GM19395 (cell line): ENCODE data around the gene ADGRF5.

Source experiments
- ATAC-seq: cut with Tn5 transposase; IDR thresholded peaks from one replicate; pipeline ENCODE4 v1.9.1; 2021; ENCODE audit warnings: mild to moderate bottlenecking, moderate library complexity; ENCODE audit not compliant: unreplicated experiment

The ADGRF5 gene

GRCh38 chr6:46931416-46931815, 9.7 kb upstream of the ADGRF5 start:
- no peak for ATAC-seq

- no peak for ATAC-seq
Observed at GRCh38 chr6:46930331-46930730, 8.6 kb upstream of the ADGRF5 start.

GRCh38 chr6:46927066-46927465, 5.3 kb upstream of the ADGRF5 start:
- ATAC-seq, result no peak

DNA sequence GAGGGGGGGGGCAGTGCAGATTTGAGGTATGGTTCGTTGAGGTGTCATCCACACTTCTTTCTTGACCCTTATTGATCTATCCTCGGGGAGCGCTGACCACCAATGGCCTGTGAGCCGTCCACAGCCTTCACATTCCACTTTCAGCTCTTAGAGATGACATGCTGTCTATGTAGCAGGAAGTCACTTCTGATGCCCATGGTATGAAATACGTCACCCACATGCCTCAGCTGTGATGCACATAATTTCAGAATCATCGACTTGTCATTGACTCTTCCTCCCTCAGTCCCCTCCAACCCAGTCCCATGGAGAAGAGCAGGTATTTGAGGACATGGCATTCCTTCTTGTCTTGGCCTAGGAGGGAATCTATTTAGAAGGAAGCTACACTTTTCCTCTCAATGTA, 4.7 kb upstream of the ADGRF5 start:
- ATAC-seq, result no peak

GRCh38 chr6:46925563-46926253, 4.0 kb upstream of the ADGRF5 start:
- no peak for ATAC-seq

GRCh38 chr6:46923476-46923875, 1.7 kb upstream of the ADGRF5 start:
- no peak for ATAC-seq

- ATAC-seq, result no peak
Observed at GRCh38 chr6:46921059-46921458, 679 bp downstream of the ADGRF5 start.

- ATAC-seq, result no peak
Observed at GRCh38 chr6:46918806-46919205, 2.9 kb downstream of the ADGRF5 start.

- no peak for ATAC-seq
Observed at GRCh38 chr6:46917002-46917545, 4.7 kb downstream of the ADGRF5 start.

GRCh38 chr6:46915866-46916265, 5.9 kb downstream of the ADGRF5 start:
- ATAC-seq, result no peak

- no peak for ATAC-seq
Observed at GRCh38 chr6:46915380-46915779, 6.4 kb downstream of the ADGRF5 start.

- no peak for ATAC-seq
Observed at GRCh38 chr6:46914279-46914810, 7.4 kb downstream of the ADGRF5 start.

DNA sequence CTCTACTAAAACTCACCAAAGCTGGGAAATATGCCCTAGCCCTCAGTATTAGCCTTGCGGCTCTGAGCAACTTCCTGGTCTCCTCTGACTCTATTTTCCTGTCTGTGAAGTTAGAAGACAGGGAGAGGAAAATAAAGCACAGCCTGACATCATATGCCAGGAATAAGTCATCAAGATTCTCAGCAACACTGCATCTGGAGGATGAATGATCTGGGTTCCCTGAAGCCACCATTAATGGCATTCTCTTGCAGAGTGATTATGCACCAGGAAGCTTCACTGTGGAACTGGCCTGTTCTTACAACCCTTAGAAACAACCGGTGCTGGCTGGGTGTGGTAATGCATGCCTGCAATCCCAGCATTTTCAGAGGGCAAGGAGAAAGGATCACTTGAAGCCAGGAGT, 12.4 kb downstream of the ADGRF5 start:
- ATAC-seq, result no peak

- no peak for ATAC-seq
Observed at GRCh38 chr6:46906776-46907175, 15.0 kb downstream of the ADGRF5 start.

DNA sequence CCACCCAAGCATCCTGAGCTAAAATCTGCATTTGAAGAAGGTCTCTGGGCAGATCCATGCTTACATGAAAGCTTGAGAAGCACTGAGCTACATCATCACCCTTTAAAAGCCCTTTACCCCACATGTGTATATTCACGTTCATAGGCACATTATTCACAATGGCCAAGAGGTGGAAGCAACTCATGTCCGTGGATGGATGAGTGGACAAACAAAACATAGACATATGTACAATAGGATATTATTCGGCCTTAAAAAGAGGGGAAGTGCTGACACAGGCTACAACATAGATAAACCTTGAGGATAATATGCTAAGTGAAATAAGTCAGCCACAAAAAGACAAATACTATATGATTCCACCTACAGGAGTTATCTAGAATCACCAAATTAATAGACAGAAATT, 17.6 kb downstream of the ADGRF5 start:
- ATAC-seq, result no peak

- ATAC-seq, result no peak
Observed at GRCh38 chr6:46903175-46903574, 18.6 kb downstream of the ADGRF5 start.

DNA sequence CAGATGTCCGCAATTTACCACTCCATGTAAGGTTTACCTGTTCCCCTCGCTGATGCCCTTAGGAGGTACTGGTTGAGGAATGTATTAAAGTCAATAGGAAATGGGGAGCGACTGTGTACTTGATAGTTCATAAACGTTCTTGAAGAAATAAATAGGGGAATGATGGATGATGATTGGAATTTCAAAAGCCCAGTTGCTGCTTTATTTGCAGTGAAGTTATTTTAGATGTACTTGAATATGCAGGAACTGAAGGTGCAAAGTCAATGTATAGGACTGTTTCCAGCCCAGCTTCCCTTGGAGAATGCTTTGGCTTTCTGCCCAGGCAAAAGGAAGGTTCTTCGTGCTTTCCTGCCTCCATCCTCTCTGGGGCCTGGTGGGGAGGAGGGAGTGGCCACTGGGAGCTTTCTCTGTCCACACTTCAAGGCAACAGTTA, 19.8 kb downstream of the ADGRF5 start:
- ATAC-seq, result no peak

DNA sequence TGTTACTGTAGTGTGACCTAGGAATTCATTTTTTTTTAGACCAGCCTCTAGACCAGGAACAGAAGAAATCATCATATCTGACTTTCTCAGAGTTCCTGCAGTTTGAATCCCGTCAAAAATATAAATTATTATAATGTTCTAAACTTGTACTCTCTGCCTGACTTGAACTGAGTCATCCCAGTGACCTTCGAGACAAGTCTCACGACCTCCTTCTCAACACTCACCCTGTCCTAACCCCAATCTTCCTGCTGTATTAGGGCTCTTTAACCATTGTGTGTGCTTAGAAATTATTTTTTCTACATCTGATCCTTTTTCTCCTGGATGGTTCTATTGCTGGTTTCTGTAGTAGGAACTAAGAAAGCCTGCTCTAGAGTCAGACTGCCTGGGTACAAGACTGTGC, 21.5 kb downstream of the ADGRF5 start:
- ATAC-seq, result no peak

DNA sequence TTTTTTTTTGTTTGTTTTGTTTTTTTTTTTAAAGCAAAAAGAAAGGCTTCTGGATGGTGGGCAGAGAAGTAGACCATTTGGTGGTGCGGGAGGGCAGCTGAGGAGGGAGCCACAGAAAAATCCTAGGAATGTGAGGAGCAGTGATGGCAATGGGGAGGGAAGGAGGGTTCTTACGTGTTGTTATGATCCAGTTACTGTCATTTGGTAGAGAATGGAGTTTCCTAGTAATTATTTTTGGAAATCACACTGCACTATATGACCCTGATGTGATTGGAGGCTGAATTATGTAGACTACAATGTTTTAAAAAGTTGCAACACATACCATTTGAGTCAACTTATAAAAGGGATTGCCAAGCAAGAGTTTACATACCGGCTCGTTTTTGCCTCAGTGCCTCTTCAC, 22.1 kb downstream of the ADGRF5 start:
- ATAC-seq, result no peak

DNA sequence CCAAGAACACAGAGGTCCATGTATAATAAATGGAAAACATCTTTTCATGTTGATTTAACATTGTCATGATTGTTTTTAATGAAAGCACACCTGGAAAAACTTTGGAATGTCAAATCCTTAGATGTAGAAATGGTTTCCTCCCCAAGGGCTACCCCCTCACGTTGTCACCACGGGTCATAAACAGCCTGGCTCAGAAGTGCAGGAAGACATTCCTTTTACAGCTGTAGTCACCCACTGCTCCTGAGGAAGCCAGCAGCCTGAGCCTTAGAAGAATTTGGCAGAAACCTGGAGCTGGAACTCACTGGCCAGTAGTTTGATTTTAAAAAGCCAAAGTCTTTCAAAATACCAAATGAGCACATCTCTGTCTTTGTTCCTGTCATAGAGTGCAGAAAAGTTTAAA, 23.7 kb downstream of the ADGRF5 start:
- ATAC-seq, result no peak

- ATAC-seq, result no peak
Observed at GRCh38 chr6:46896871-46897270, 24.9 kb downstream of the ADGRF5 start.

GRCh38 chr6:46895930-46896329, 25.8 kb downstream of the ADGRF5 start:
- no peak for ATAC-seq

DNA sequence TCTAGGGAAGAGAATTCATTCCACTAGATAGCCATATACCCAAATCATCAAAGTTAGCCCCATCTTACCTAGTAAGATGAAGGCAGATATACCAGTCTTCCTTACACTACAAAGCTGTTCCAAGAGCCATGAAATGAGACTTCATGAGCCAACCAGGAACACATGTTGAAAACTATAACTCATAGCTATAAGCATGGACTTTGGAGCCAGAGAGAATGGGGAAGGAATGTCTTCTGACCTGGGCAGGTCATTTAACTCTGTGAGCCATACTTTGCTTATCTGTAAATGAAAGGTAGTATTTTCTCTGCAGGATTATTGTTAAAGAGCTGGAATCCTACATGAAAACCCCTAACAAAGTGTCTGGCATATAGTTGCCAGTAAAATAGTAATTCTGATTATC, 27.3 kb downstream of the ADGRF5 start:
- no peak for ATAC-seq
